NK-92 treated with Interleukin-12 subunit alpha and Interleukin-12 subunit beta, amount 100 ng/mL, for 24 hours (cell line): Measurements from ENCODE around the gene PAFAH2.

Source experiments
- DNase-seq: peaks from one replicate; lab custom pipeline; 2025; lab: John Stamatoyannopoulos, UW

PAFAH2 gene

GRCh38 chr1:25929016-25929415, 68.8 kb downstream of the PAFAH2 start:
- no peak for DNase-seq

- DNase-seq = no peak
These were observed 70.2 kb downstream of the PAFAH2 start for GRCh38 chr1:25927521-25928265.

- DNase-seq = no peak
These were observed 70.9 kb downstream of the PAFAH2 start for GRCh38 chr1:25926731-25927496.

DNA sequence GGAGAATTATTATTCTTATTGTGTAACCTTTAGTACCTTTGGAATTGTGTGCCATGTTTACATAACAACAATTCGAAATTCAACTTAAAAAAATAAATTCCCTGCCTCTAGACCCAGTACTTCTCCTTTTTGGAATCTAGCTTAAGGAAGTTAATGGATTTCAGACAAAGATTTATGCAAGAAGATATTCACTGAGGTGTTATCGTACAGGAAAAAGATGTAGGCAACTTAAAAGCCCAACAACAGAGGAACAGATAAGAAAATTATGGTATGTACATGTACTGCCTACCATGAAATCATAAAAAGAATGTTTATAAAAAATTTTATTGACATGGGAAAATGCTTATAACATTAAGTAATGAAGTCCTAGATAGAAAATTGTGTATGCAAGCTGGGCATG, 73.4 kb downstream of the PAFAH2 start:
- no peak for DNase-seq

DNA sequence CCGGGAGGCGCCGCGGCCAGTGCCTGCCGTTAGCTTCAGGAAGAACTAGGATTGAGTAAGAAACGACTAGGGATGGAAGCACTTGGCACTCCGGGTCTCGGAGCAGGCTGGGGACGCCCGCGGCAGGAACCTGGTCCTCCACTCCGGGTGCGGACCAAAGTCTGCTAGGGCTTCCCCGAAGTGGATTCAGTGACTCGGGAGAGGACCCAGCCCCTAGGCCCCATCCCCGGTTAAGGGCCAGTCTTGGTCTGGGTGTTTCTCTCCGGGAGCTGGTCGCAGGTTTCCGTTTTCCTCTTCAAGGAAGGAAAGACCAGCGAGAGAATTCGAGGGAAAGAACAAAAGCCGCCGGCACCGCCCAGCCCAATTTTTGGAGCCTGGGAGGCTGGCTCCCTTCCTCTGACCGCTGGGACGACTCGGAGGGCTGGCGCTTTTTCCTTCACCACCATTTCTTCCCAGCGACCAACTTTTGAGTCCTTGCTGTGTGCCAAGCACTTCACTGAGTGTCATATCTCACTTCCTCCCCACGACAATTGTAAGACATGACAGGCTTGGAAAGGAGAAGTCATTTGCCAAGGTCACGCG, 74.8 kb downstream of the PAFAH2 start:
- no peak for DNase-seq

GRCh38 chr1:25922056-25922970, 75.5 kb downstream of the PAFAH2 start:
- no peak for DNase-seq

DNA sequence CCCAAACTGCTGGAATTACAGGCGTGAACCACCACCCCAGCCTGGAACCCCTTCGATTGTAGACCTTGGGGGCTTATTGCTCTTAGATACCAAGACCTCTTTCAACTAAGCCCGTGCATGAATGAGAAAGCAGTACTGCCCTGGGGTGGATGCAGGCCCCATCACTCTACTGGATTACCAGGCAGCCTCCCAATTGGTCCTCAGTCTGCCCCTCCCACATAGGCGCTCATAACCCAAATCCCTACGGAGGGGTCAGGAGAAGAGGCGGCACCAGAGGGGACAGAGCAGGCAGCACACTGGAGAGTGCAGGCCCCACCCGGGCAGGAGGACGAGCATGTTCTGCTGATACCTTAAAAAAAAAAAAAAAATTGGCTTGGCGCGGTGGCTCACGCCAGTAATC, 79.2 kb downstream of the PAFAH2 start:
- DNase-seq = no peak

DNA sequence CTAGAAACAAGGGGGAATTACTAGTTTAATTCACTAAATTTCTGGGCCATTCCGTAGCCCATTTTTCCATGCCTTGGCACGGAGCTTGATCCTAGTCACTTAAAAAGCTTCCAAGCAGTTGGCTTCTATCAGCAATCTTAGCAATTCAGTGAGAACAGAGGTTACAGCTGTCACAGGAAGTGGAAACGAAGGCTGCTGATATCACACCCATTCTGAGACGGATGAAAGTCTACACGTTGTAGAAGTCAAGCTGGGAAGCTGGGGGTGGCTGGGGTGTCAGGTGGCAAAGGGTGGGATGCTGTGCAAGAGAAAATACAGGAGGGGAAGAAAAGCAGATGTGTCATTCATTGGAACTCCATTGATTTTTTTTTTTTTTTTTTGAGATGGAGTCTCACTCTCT, 79.9 kb downstream of the PAFAH2 start:
- no peak for DNase-seq

- DNase-seq = no peak
These were observed 81.4 kb downstream of the PAFAH2 start for GRCh38 chr1:25916460-25916859.

GRCh38 chr1:25914074-25914995, 83.5 kb downstream of the PAFAH2 start:
- no peak for DNase-seq

GRCh38 chr1:25913206-25913605, 84.7 kb downstream of the PAFAH2 start:
- no peak for DNase-seq

GRCh38 chr1:25912076-25912831, 85.6 kb downstream of the PAFAH2 start:
- no peak for DNase-seq

- no peak for DNase-seq
These were observed 86.7 kb downstream of the PAFAH2 start for GRCh38 chr1:25911162-25911561.
